Glomerular visceral epithelial cell (primary cell): ENCODE data around the gene GALNT9.

Source experiments
- DNase-seq: peaks from one replicate; pipeline ENCODE4 v3.0.0-alpha.2; 2016; ENCODE audit errors: extremely low spot score

Gene GALNT9

GRCh38 chr12:132344601-132345000, 15.2 kb upstream of the GALNT9 start:
- DNase-seq: no peak

GRCh38 chr12:132344181-132344580, 14.8 kb upstream of the GALNT9 start:
- no peak for DNase-seq

GRCh38 chr12:132343294-132344004, 14.1 kb upstream of the GALNT9 start:
- DNase-seq: no peak

- DNase-seq: no peak
Measured at GRCh38 chr12:132342251-132343227, 13.2 kb upstream of the GALNT9 start.

- DNase-seq: no peak
Measured at GRCh38 chr12:132341318-132342050, 12.1 kb upstream of the GALNT9 start.

GRCh38 chr12:132340266-132341035, 11.1 kb upstream of the GALNT9 start:
- no peak for DNase-seq

GRCh38 chr12:132339856-132340255, 10.5 kb upstream of the GALNT9 start:
- DNase-seq: no peak

- no peak for DNase-seq
Measured at GRCh38 chr12:132338781-132339180, 9.4 kb upstream of the GALNT9 start.

- no peak for DNase-seq
Measured at GRCh38 chr12:132338311-132338710, 8.9 kb upstream of the GALNT9 start.

GRCh38 chr12:132337557-132337956, 8.2 kb upstream of the GALNT9 start:
- no peak for DNase-seq

GRCh38 chr12:132336451-132337413, 7.3 kb upstream of the GALNT9 start:
- no peak for DNase-seq

GRCh38 chr12:132335179-132335756, 5.9 kb upstream of the GALNT9 start:
- no peak for DNase-seq

GRCh38 chr12:132333766-132334165, 4.4 kb upstream of the GALNT9 start:
- DNase-seq: no peak

- DNase-seq: no peak
Measured at GRCh38 chr12:132333273-132333672, 3.9 kb upstream of the GALNT9 start.

GRCh38 chr12:132330549-132330881, 1.1 kb upstream of the GALNT9 start:
- no peak for DNase-seq

- DNase-seq: no peak
Measured at GRCh38 chr12:132329720-132330548, 545 bp upstream of the GALNT9 start.

GRCh38 chr12:132328282-132329029, 933 bp downstream of the GALNT9 start:
- DNase-seq: no peak
